HUES64 (cell line): ENCODE results near the gene SNHG17. TPM values are rescaled to one million over a fixed set of nuclear protein-coding genes. Genes with fewer than 3 reads are reported as not detected.
"Not testable (repeated sequence)": the region's sequence is repeated elsewhere in the genome, so short reads cannot be mapped to it uniquely, and the experiment has no call there.

Source experiments
- H3K27ac ChIP-seq: 2 replicates; pipeline ENCODE4 v1.7.0; 2013; ENCODE audit warnings: low read depth, low read length, inconsistent platforms
- H3K27me3 ChIP-seq: 2 replicates; pipeline ENCODE4 v1.6.1; 2013; ENCODE audit warnings: mild to moderate bottlenecking, low read length; ENCODE audit not compliant: insufficient read depth
- H3K36me3 ChIP-seq: 2 replicates; pipeline ENCODE4 v1.6.1; 2013; ENCODE audit warnings: mild to moderate bottlenecking, low read length; ENCODE audit not compliant: insufficient read depth
- H3K4me1 ChIP-seq: 2 replicates; pipeline ENCODE4 v1.6.1; 2013; ENCODE audit warnings: mild to moderate bottlenecking, low read length, moderate library complexity; ENCODE audit not compliant: insufficient read depth
- H3K4me3 ChIP-seq: 2 replicates; pipeline ENCODE4 v1.5.1; 2013; ENCODE audit warnings: mild to moderate bottlenecking, low read length, moderate library complexity
- H3K9ac ChIP-seq: 2 replicates; pipeline ENCODE4 v1.6.1; 2013; ENCODE audit warnings: mild to moderate bottlenecking, low read depth, low read length
- H3K9me3 ChIP-seq: 2 replicates; pipeline ENCODE4 v1.6.1; 2013; ENCODE audit warnings: low read depth, low read length; ENCODE audit not compliant: insufficient read depth
- WGBS: fragments of 150-250, 120-280 bp; methylation state at CpG from one replicate; pipeline ENCODE4 v1.1.7; 2013; ENCODE audit warnings: missing lambda C conversion rate; 5-methylcytosine and 5-hydroxymethylcytosine counted together
- polyA plus RNA-seq, 2 experiments: library from polyadenylated mRNA; stranded (reverse); fragments of 50-300 nt; gene quantifications; one replicate each; pipeline ENCODE4 v1.2.3, GENCODE V29; 2013

Gene SNHG17
- polyA plus RNA-seq (2013, experiment 1 of 2), result 107 TPM
- 105 TPM for polyA plus RNA-seq (2013, experiment 2 of 2)

DNA sequence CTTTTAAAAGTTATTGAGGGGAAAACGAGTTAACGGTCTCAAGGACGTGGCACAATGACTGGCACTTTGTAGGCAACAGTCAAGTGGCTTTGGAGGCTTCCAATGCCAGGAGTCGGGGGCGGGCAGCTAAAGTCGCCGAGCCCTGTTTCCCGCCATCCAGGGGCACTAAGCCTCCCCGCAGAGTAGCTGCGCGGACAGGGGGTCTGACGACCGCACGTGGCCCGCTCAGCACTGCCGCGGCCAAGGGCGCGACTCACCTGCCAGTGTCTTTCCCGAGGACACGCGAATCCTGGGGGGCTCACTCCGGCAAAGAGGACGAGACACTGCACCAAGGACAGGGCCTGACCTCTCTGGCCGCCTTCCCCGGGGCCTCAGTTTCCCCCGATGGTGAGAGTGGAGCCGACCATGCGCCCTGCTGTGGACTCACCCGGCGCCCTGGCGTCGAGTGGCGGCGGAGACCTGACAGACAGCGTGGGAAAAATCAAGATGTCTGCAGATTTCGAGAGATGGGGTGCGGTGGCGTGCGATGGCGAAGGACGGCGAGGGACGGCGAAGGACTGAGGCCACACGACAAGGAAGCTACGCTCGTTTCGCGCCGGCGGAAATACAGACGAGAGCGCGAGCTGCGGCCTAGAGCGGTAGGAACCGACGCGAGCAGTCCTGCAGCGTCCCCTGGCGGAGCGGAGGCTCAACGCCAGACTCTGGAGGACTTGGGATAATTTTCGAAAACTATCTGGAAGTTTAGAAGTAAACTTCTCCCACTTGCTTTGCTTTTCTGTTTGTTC, at the start of gene SNHG17:
Gene SNHG17, minus strand, starts transcription at position 559 of the 785 bp plus-strand sequence.
- Histone ChIP-seq H3K9me3 (no peaks in the 10 kb centered on the region), H3K4me1 (no peaks in the 10 kb centered on the region), H3K36me3 (peaks cover 45% of the 10 kb centered on the region), H3K4me3 (peak within 1 kb of the TSS; percentile 99), H3K9ac (peak within 1 kb of the TSS; percentile 99), H3K27ac (peak within 1 kb of the TSS; percentile 89), H3K27me3 (no peaks in the 10 kb centered on the region)
- WGBS, result 2% methylated on average over 65 of the region's 65 CpGs

GRCh38 chr20:38479596-38479995, 44.5 kb upstream of the SNHG17 start:
- 0 out of 2 replicates have a peak, but pooled peaks cover 5% of the 10 kb centered on the region for H3K36me3 ChIP-seq
- no peaks in the 10 kb centered on the region for H3K4me1 ChIP-seq
- H3K27ac ChIP-seq, result no peak overlapping the region
- H3K4me3 ChIP-seq, result no peak overlapping the region
- no peaks in the 10 kb centered on the region for H3K9me3 ChIP-seq
- H3K9ac ChIP-seq, result no peak overlapping the region
- 94% methylated on average over 2 of the region's 2 CpGs for WGBS
- H3K27me3 ChIP-seq, result no peaks in the 10 kb centered on the region

DNA sequence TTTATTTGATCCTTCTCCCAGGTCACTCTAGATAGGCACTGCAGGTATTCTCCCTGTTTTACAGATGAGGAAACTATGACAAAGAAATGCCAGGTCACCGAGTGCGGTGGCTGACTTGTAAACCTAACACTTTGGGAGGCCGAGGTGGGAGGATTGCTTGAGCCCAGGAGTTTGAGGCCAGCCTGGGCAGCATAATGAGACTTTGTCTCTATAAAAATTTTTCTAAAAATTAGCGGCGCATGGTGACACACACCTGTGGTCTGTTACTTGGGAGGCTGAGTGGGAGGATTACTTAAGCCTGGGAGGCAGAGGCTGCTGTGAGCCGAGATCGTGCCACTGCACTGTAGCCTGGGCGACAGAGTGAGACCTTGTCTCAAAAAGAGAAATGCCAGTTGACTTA, 42.6 kb upstream of the SNHG17 start:
- H3K36me3 ChIP-seq, result 0 out of 2 replicates have a peak, but pooled peaks cover 5% of the 10 kb centered on the region
- H3K27ac ChIP-seq, result no peak overlapping the region
- no peaks in the 10 kb centered on the region for H3K27me3 ChIP-seq
- H3K9ac ChIP-seq, result no peak overlapping the region
- no peaks in the 10 kb centered on the region for H3K9me3 ChIP-seq
- H3K4me1 ChIP-seq, result no peaks in the 10 kb centered on the region
- H3K4me3 ChIP-seq, result no peak overlapping the region
- WGBS, result 96% methylated on average over 8 of the region's 8 CpGs

DNA sequence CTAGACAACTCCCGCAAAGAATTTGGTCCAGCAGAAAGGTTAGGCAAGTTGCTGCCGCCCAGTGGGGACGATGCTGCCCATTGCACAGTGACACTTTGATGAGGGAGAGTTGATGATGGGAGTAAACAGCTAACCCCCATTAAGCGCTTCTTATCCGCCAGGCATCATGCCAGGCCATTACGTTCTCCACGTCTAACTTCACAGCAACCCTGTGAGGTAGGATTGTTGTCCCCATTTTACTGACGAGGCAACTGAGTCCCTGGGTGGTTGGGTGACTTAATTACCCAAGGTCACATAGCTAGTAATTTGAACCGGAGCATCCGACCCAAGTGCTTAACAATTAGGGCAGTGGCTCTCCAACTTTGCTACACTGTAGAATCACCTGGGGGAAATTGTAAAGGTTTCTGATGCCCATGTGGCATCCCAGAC, 38.3 kb upstream of the SNHG17 start:
- Histone ChIP-seq H3K9ac (peak overlapping the region; percentile 82), H3K4me1 (no peaks in the 10 kb centered on the region), H3K9me3 (no peaks in the 10 kb centered on the region), H3K27ac (peak overlapping the region; percentile 91; the same call in 1 of the 2 replicates), H3K27me3 (no peaks in the 10 kb centered on the region), H3K36me3 (no peaks in the 10 kb centered on the region), H3K4me3 (peak overlapping the region; percentile 85)
- 21% methylated on average over 8 of the region's 10 CpGs for WGBS

- WGBS, result under 1% methylated on average over 81 of the region's 81 CpGs
- Histone ChIP-seq H3K27me3 (no peaks in the 10 kb centered on the region), H3K36me3 (no peaks in the 10 kb centered on the region), H3K9me3 (no peaks in the 10 kb centered on the region), H3K27ac (peak within 1 kb of the TSS; percentile 91), H3K9ac (peak within 1 kb of the TSS; percentile 82), H3K4me3 (peak within 1 kb of the TSS; percentile 85), H3K4me1 (no peaks in the 10 kb centered on the region)
These were observed 37.6 kb upstream of the SNHG17 start, which contains the start of gene RALGAPB for GRCh38 chr20:38472513-38473366. Gene RALGAPB, plus strand, starts transcription at chr20:38472843. Its CDS starts 15,590 bp downstream, at chr20:38488433.

- Histone ChIP-seq H3K27me3 (no peaks in the 10 kb centered on the region), H3K4me1 (no peaks in the 10 kb centered on the region), H3K9ac (peak overlapping the region; percentile 60), H3K36me3 (no peaks in the 10 kb centered on the region), H3K9me3 (no peaks in the 10 kb centered on the region), H3K4me3 (peak overlapping the region; percentile 85), H3K27ac (peak overlapping the region; percentile 51)
- WGBS, result 45% methylated on average over 12 of the region's 12 CpGs
These were observed 36.9 kb upstream of the SNHG17 start for GRCh38 chr20:38471987-38472512.

DNA sequence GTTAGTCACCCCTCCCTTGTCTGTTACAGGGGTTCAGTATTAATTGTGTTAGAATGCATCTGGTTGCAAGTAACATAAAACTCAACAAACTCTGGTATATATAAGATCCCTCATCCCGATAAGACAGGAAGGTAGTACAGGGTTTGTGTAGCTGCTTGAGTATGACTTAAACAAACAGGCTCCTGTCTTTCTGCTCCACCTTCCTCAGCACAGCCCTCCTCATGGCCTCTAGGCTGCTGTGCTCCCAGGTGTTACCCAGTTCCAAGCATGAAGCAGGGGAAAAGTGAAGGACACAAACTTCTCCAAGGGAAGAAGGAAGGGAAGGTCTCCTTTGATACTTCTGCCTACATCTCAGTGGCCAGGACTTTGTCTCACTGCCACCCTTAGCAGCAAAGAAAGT, 36.1 kb upstream of the SNHG17 start:
- Histone ChIP-seq H3K9ac (no peak overlapping the region), H3K27me3 (no peaks in the 10 kb centered on the region), H3K4me1 (no peaks in the 10 kb centered on the region), H3K36me3 (no peaks in the 10 kb centered on the region), H3K27ac (no peak overlapping the region), H3K9me3 (no peaks in the 10 kb centered on the region), H3K4me3 (no peak overlapping the region)
- WGBS, result no CpG with 5 or more reads among the region's 1 CpG

DNA sequence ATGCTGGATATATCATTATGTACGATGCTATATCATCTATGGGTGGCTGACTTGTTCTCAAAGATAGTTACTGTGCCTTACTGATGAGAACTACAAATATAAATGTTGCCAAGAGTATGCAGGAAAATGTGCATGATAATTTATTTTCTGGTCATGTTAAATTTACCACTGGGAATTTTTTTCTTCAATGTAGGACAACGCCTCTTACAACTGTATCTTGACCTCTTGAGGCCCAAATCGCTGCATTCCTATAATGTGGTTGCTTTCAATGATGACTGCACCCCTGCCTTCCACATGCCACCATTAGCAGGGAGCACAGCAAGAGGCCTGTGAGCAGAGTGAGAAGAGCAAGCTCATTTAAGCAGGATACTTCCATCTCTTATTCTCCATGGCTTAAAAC, 31.9 kb upstream of the SNHG17 start:
- Histone ChIP-seq H3K4me3 (no peak overlapping the region), H3K27me3 (no peaks in the 10 kb centered on the region), H3K4me1 (no peaks in the 10 kb centered on the region), H3K9me3 (no peaks in the 10 kb centered on the region), H3K9ac (no peak overlapping the region), H3K36me3 (no peaks in the 10 kb centered on the region), H3K27ac (no peak overlapping the region)
- 93% methylated on average over 3 of the region's 3 CpGs for WGBS

- no peaks in the 10 kb centered on the region for H3K4me1 ChIP-seq
- H3K27me3 ChIP-seq, result no peaks in the 10 kb centered on the region
- no peaks in the 10 kb centered on the region for H3K9me3 ChIP-seq
- no peak overlapping the region for H3K27ac ChIP-seq
- no peak overlapping the region for H3K9ac ChIP-seq
- 91% methylated on average over 2 of the region's 2 CpGs for WGBS
- H3K36me3 ChIP-seq, result no peaks in the 10 kb centered on the region
- no peak overlapping the region for H3K4me3 ChIP-seq
These were observed 31.0 kb upstream of the SNHG17 start for GRCh38 chr20:38466171-38466570.

- not testable (repeated sequence) for H3K4me3 ChIP-seq, H3K4me1 ChIP-seq, H3K27me3 ChIP-seq, H3K9me3 ChIP-seq, H3K36me3 ChIP-seq, H3K9ac ChIP-seq, H3K27ac ChIP-seq
- 98% methylated on average over 30 of the region's 30 CpGs for WGBS
These were observed 26.4 kb upstream of the SNHG17 start for GRCh38 chr20:38461569-38461968.

DNA sequence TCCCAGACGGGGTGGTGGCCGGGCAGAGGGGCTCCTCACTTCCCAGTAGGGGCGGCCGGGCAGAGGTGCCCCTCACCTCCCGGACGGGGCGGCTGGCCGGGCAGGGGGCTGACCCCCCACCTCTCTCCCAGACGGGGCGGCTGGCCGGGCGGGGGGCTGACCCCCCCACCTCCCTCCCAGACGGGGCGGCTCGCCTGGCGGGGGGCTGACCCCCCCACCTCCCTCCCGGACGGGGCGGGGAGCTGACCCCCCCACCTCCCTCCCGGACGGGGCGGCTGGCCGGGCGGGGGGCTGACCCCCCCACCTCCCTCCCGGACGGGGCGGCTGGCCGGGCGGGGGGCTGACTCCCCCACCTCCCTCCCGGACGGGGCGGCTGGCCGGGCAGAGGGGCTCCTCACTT, 26.0 kb upstream of the SNHG17 start:
- not testable (repeated sequence) for H3K4me1 ChIP-seq, H3K9ac ChIP-seq, H3K27me3 ChIP-seq, H3K36me3 ChIP-seq, H3K4me3 ChIP-seq, H3K27ac ChIP-seq, H3K9me3 ChIP-seq
- WGBS, result 92% methylated on average over 11 of the region's 33 CpGs
